ENCODE measurements around the gene HSPE1. TPM values are rescaled to one million over a fixed set of nuclear protein-coding genes. Genes with fewer than 3 reads are reported as not detected.

Gene HSPE1
- total RNA-seq, 1 donor from 2014 or later: 185 TPM

GRCh38 chr2:197487385-197487784 lies 12.8 kb upstream of the HSPE1 start:
- Mint-ChIP-seq H3K27me3 (no peaks in the 10 kb centered on the region), H3K4me3 (ENCODE audit: low read depth) (no peak overlapping the region), H3K36me3 (ENCODE audit: insufficient read depth) (peaks cover 48% of the 10 kb centered on the region), H3K27ac (no peak overlapping the region), H3K4me1 (ENCODE audit: low read depth) (no peaks in the 10 kb centered on the region), H3K9me3 (ENCODE audit: low read depth) (peaks cover 7% of the 10 kb centered on the region)
- DNase-seq (ENCODE audit: low spot score, unreplicated experiment): no peak
- no peak for TF ChIP-seq CTCF (IDR thresholded peaks at IDR 0.05; ENCODE audit: unreplicated experiment)

- no peak overlapping the region for H3K4me3 Mint-ChIP-seq (ENCODE audit: low read depth)
- H3K4me1 Mint-ChIP-seq (ENCODE audit: low read depth): peaks cover 25% of the 10 kb centered on the region
- no peaks in the 10 kb centered on the region for H3K9me3 Mint-ChIP-seq (ENCODE audit: low read depth)
- no peak for DNase-seq (ENCODE audit: low spot score, unreplicated experiment)
- H3K36me3 Mint-ChIP-seq (ENCODE audit: insufficient read depth): peaks cover 36% of the 10 kb centered on the region
- no peak for TF ChIP-seq CTCF (IDR thresholded peaks at IDR 0.05; ENCODE audit: unreplicated experiment)
- H3K27me3 Mint-ChIP-seq: no peaks in the 10 kb centered on the region
- no peak overlapping the region for H3K27ac Mint-ChIP-seq
Observed at GRCh38 chr2:197495433-197496134, 4.6 kb upstream of the HSPE1 start.

- Mint-ChIP-seq H3K27ac (peak overlapping the region; percentile 9), H3K4me3 (ENCODE audit: low read depth) (no peak overlapping the region)
- no peak for TF ChIP-seq CTCF (IDR thresholded peaks at IDR 0.05; ENCODE audit: unreplicated experiment)
Observed at GRCh38 chr2:197496695-197497094, 3.5 kb upstream of the HSPE1 start.

GRCh38 chr2:197497326-197497725 lies 2.9 kb upstream of the HSPE1 start:
- H3K36me3 Mint-ChIP-seq (ENCODE audit: insufficient read depth): peaks cover 32% of the 10 kb centered on the region
- no peak for DNase-seq (ENCODE audit: low spot score, unreplicated experiment)
- H3K27me3 Mint-ChIP-seq: no peaks in the 10 kb centered on the region
- peak overlapping the region; percentile 97 for H3K4me3 Mint-ChIP-seq (ENCODE audit: low read depth)
- H3K9me3 Mint-ChIP-seq (ENCODE audit: low read depth): no peaks in the 10 kb centered on the region
- TF ChIP-seq CTCF (IDR thresholded peaks at IDR 0.05; ENCODE audit: unreplicated experiment): no peak
- H3K4me1 Mint-ChIP-seq (ENCODE audit: low read depth): peaks cover 33% of the 10 kb centered on the region
- no peak overlapping the region for H3K27ac Mint-ChIP-seq

More at GRCh38 chr2:197496695-197497094, 3.5 kb upstream of the HSPE1 start:
- peaks cover 30% of the 10 kb centered on the region for H3K36me3 Mint-ChIP-seq (ENCODE audit: insufficient read depth)
- peaks cover 27% of the 10 kb centered on the region for H3K4me1 Mint-ChIP-seq (ENCODE audit: low read depth)
- H3K9me3 Mint-ChIP-seq (ENCODE audit: low read depth): no peaks in the 10 kb centered on the region
- no peaks in the 10 kb centered on the region for H3K27me3 Mint-ChIP-seq
- DNase-seq (ENCODE audit: low spot score, unreplicated experiment): no peak

- TF ChIP-seq CTCF (IDR thresholded peaks at IDR 0.05; ENCODE audit: unreplicated experiment): no peak
- peaks cover 37% of the 10 kb centered on the region for H3K4me1 Mint-ChIP-seq (ENCODE audit: low read depth)
- no peaks in the 10 kb centered on the region for H3K27me3 Mint-ChIP-seq
- H3K4me3 Mint-ChIP-seq (ENCODE audit: low read depth): peak overlapping the region; percentile 97
- H3K27ac Mint-ChIP-seq: peak overlapping the region; percentile 97
- H3K36me3 Mint-ChIP-seq (ENCODE audit: insufficient read depth): peaks cover 28% of the 10 kb centered on the region
- H3K9me3 Mint-ChIP-seq (ENCODE audit: low read depth): no peaks in the 10 kb centered on the region
- DNase-seq (ENCODE audit: low spot score, unreplicated experiment): no peak
Observed at GRCh38 chr2:197498235-197498936, 1.8 kb upstream of the HSPE1 start.
